Gastroesophageal sphincter (tissue), 4 donors: ENCODE results near the gene KCNK4. TPM values are rescaled to one million over a fixed set of nuclear protein-coding genes. Genes with fewer than 3 reads are reported as not detected.

Experiments used
- ATAC-seq: fragments of 150-250 bp; one replicate; pipeline ENCODE4 v1.9.1; 2016; ENCODE audit warnings: mild to moderate bottlenecking, moderate library complexity
- H3K27ac ChIP-seq, 4 donors: fragments of 200-600 bp; sonication (generic) in 3 of 4; 1 replicate in 3 of 4; 2 replicates in 1 of 4; pipeline ENCODE4 v1.5.1; 2016 to 2019
- H3K27me3 ChIP-seq: fragments of 200-600 bp; sonication (generic); one replicate; pipeline ENCODE4 v1.5.1; 2019
- H3K36me3 ChIP-seq, 2 donors: fragments of 200-600 bp; sonication (generic); one replicate each; pipeline ENCODE4 v1.5.1; 2019; ENCODE audit warnings: control low read depth in 1 of 2
- H3K4me1 ChIP-seq, 3 donors: fragments of 200-600 bp; sonication (generic); 1 replicate in 2 of 3; 2 replicates in 1 of 3; pipeline ENCODE4 v1.5.1; 2016 to 2019; ENCODE audit warnings: control low read depth in 2 of 3
- H3K4me3 ChIP-seq, 2 donors: fragments of 200-600 bp; sonication (generic); one replicate each; pipeline ENCODE4 v1.5.1; 2019; ENCODE audit warnings: mild to moderate bottlenecking in 1 of 2, moderate library complexity in 1 of 2
- H3K9me3 ChIP-seq, 3 donors: fragments of 200-600 bp; sonication (generic); one replicate each; pipeline ENCODE4 v1.5.1; 2017 to 2019; ENCODE audit warnings: control low read depth in 2 of 3
- CTCF ChIP-seq, 4 experiments: fragments of 200-600 bp in 2 of 4; fragments of 450-650 bp in 2 of 4; sonication (generic) in 1 of 4; IDR thresholded peaks; one replicate each; pipeline ENCODE4 v1.5.1; 2017 to 2019; ENCODE audit warnings: antibody characterized with exemption in 4 of 4, mild to moderate bottlenecking in 2 of 4, moderate library complexity in 2 of 4
- EP300 ChIP-seq: sonication (generic); formaldehyde crosslinking; IDR thresholded peaks from one replicate; pipeline ENCODE4 v1.6.1; 2017; ENCODE audit warnings: antibody characterized with exemption, mild to moderate bottlenecking
- POLR2A ChIP-seq, 2 donors: fragments of 450-650 bp; IDR thresholded peaks; one replicate each; pipeline ENCODE4 v1.6.1; 2017; ENCODE audit warnings: antibody characterized with exemption in 2 of 2, mild to moderate bottlenecking in 2 of 2, moderate library complexity in 1 of 2
- POLR2AphosphoS5 ChIP-seq: sonication (generic); formaldehyde crosslinking; IDR thresholded peaks from one replicate; pipeline ENCODE4 v1.6.1; 2017; ENCODE audit warnings: antibody characterized with exemption
- WGBS, 2 donors: methylation state at CpG; one replicate each; pipeline ENCODE4 v1.1.5; 2018; ENCODE audit warnings: low coverage in 1 of 2; 5-methylcytosine and 5-hydroxymethylcytosine counted together
- total RNA-seq, 4 donors: library from RNA; depleted of rRNA; stranded (reverse); fragments of >200 nt; gene quantifications; one replicate each; pipeline ENCODE4 v1.1.0, GENCODE V29; 2016

Gene KCNK4
- total RNA-seq, 4 donors from 2014 or later: 0.31 TPM; not detected in 3

- Histone ChIP-seq H3K27ac (no peak overlapping the region), H3K4me1 (peaks cover 0 to 39% (median 18%) of the 10 kb centered on the region in 3 donors), H3K9me3 (no peaks in the 10 kb centered on the region), H3K36me3 (no peaks in the 10 kb centered on the region), H3K4me3 (no peak overlapping the region), H3K27me3 (peaks cover 98% of the 10 kb centered on the region)
- ATAC-seq: no peak
- TF ChIP-seq EP300 (no peak), POLR2AphosphoS5 (no peak), CTCF (IDR thresholded peaks at IDR 0.05) (no peak), POLR2A (IDR thresholded peaks at IDR 0.05) (no peak)
- 11 to 18% methylated on average over 7 to 14 of the region's 34 CpGs for WGBS, 2 donors
These were observed 6.0 kb downstream of the KCNK4 start for GRCh38 chr11:64296830-64297698.

GRCh38 chr11:64297699-64298358 lies 6.7 kb downstream of the KCNK4 start:
- 63 to 69% methylated on average over 2 to 7 of the region's 18 CpGs for WGBS, 2 donors
- H3K36me3 ChIP-seq: no peaks in the 10 kb centered on the region
- H3K4me1 ChIP-seq: peaks cover 0 to 31% (median 13%) of the 10 kb centered on the region in 3 donors
- no peak for ATAC-seq
- TF ChIP-seq POLR2A (IDR thresholded peaks at IDR 0.05): no peak
- TF ChIP-seq CTCF (IDR thresholded peaks at IDR 0.05): no peak
- TF ChIP-seq EP300: no peak
- TF ChIP-seq POLR2AphosphoS5: no peak
- no peaks in the 10 kb centered on the region for H3K9me3 ChIP-seq
- peaks cover 98% of the 10 kb centered on the region for H3K27me3 ChIP-seq
- H3K27ac ChIP-seq: no peak overlapping the region
- no peak overlapping the region for H3K4me3 ChIP-seq

GRCh38 chr11:64298966-64299846 lies 8.1 kb downstream of the KCNK4 start:
- WGBS, 2 donors: 1 to 26% methylated on average over 4 to 12 of the region's 60 CpGs
- peaks cover 90% of the 10 kb centered on the region for H3K27me3 ChIP-seq
- H3K36me3 ChIP-seq: no peaks in the 10 kb centered on the region
- H3K4me1 ChIP-seq: peaks cover 0 to 45% (median 17%) of the 10 kb centered on the region in 3 donors
- ATAC-seq: peak; percentile 68
- H3K9me3 ChIP-seq: no peaks in the 10 kb centered on the region
- TF ChIP-seq CTCF (IDR thresholded peaks at IDR 0.05) (peak in 1 of 4 experiments; percentile 22), POLR2A (IDR thresholded peaks at IDR 0.05) (peak in 1 of 2 donors; percentile 14), EP300 (no peak), POLR2AphosphoS5 (peak; percentile 7)
- peak overlapping the region in 2 of 4 donors; percentile 55 to 64 for H3K27ac ChIP-seq
- H3K4me3 ChIP-seq: peak overlapping the region; percentile 17 to 53

GRCh38 chr11:64299847-64300648 lies 8.9 kb downstream of the KCNK4 start, which contains the start of gene CATSPERZ:
CATSPERZ (plus strand) TSS chr11:64300358; CDS start chr11:64300411, 53 bp downstream.
- H3K27me3 ChIP-seq: peaks cover 82% of the 10 kb centered on the region
- H3K36me3 ChIP-seq: no peaks in the 10 kb centered on the region
- H3K4me1 ChIP-seq: peaks cover 0 to 51% (median 17%) of the 10 kb centered on the region in 3 donors
- no peaks in the 10 kb centered on the region for H3K9me3 ChIP-seq
- no peak for ATAC-seq
- peak within 1 kb of the TSS; percentile 17 to 53 for H3K4me3 ChIP-seq
- peak within 1 kb of the TSS in 2 of 4 donors; percentile 55 to 64 for H3K27ac ChIP-seq
- TF ChIP-seq POLR2AphosphoS5 (no peak), POLR2A (IDR thresholded peaks at IDR 0.05) (no peak), EP300 (no peak), CTCF (IDR thresholded peaks at IDR 0.05) (no peak)
- 0% methylated on average over 4 to 6 of the region's 54 CpGs for WGBS, 2 donors
